Measurements from ENCODE around the gene NMNAT1. TPM values are rescaled to one million over a fixed set of nuclear protein-coding genes. Genes with fewer than 3 reads are reported as not detected.

The NMNAT1 gene
- total RNA-seq, 2 donors from 2014 or later, result 5.4 to 7.9 TPM

GRCh38 chr1:9989773-9990172 is 46.5 kb downstream of the NMNAT1 start:
- H3K27me3 ChIP-seq (ENCODE audit: control insufficient read depth, insufficient read depth, low read length, poor library complexity, severe bottlenecking), result no peaks in the 10 kb centered on the region
- no peak for TF ChIP-seq CTCF (conservative IDR thresholded peaks at IDR 0.05)
- H3K36me3 Mint-ChIP-seq (ENCODE audit: low read depth), result no peaks in the 10 kb centered on the region
- H3K9ac ChIP-seq (ENCODE audit: extremely low read depth, low read length, poor library complexity, severe bottlenecking), result no peak overlapping the region
- H3K4me1 ChIP-seq (ENCODE audit: control insufficient read depth, insufficient read depth, low read length), result no peaks in the 10 kb centered on the region
- no peak overlapping the region for H3K4me3 ChIP-seq (ENCODE audit: low read length)
- no peaks in the 10 kb centered on the region for H3K36me3 ChIP-seq (ENCODE audit: control insufficient read depth, insufficient read depth, low read length)
- H3K27ac Mint-ChIP-seq, result no peak overlapping the region
- no peaks in the 10 kb centered on the region for H3K9me3 ChIP-seq (ENCODE audit: control insufficient read depth, low read length)
- no peak overlapping the region for H3K4me3 Mint-ChIP-seq
- no peak for DNase-seq
- no peak overlapping the region for H3K27ac ChIP-seq (ENCODE audit: low read depth, low read length)
- 87 to 93% methylated on average over 4 to 5 of the region's 5 CpGs for WGBS, 2 experiments (ENCODE audit: insufficient coverage in 1 of 2, insufficient read length in 1 of 2)
- H3K9me3 Mint-ChIP-seq, result no peaks in the 10 kb centered on the region
- H3K27me3 Mint-ChIP-seq (ENCODE audit: insufficient read depth), result peaks cover 6% of the 10 kb centered on the region
- no peaks in the 10 kb centered on the region for H3K4me1 Mint-ChIP-seq

DNA sequence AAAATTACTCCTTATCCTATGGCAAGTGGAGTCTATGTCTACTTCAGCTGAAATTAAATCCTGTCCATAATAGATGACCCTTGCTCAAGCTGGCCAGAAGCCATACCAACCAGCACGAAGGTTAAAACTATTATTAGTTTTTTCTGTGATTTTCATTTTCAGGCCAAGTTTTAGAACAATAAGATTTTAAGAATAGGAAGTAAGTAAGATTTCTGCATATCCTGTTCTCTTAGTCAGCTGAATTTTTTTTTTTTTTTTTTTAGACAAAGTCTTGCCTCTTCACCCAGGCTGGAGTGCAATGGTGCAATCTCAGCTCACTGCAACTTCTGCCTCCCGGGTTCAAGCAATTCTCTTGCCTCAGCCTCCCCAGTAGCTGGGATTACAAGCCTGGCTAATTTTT is 47.7 kb downstream of the NMNAT1 start:
- H3K27ac ChIP-seq (ENCODE audit: low read depth, low read length), result no peak overlapping the region
- H3K4me1 ChIP-seq (ENCODE audit: control insufficient read depth, insufficient read depth, low read length), result no peaks in the 10 kb centered on the region
- no peak for DNase-seq
- no peak overlapping the region for H3K4me3 ChIP-seq (ENCODE audit: low read length)
- Mint-ChIP-seq H3K4me1 (no peaks in the 10 kb centered on the region), H3K27me3 (ENCODE audit: insufficient read depth) (peaks cover 10% of the 10 kb centered on the region), H3K36me3 (ENCODE audit: low read depth) (no peaks in the 10 kb centered on the region), H3K4me3 (no peak overlapping the region), H3K27ac (no peak overlapping the region), H3K9me3 (no peaks in the 10 kb centered on the region)
- no peaks in the 10 kb centered on the region for H3K36me3 ChIP-seq (ENCODE audit: control insufficient read depth, insufficient read depth, low read length)
- H3K27me3 ChIP-seq (ENCODE audit: control insufficient read depth, insufficient read depth, low read length, poor library complexity, severe bottlenecking), result peaks cover 3% of the 10 kb centered on the region
- WGBS, 2 experiments (ENCODE audit: insufficient coverage in 1 of 2, insufficient read length in 1 of 2), result 90 to 100% methylated on average over 1 to 2 of the region's 2 CpGs
- no peaks in the 10 kb centered on the region for H3K9me3 ChIP-seq (ENCODE audit: control insufficient read depth, low read length)
- no peak overlapping the region for H3K9ac ChIP-seq (ENCODE audit: extremely low read depth, low read length, poor library complexity, severe bottlenecking)
- TF ChIP-seq CTCF (conservative IDR thresholded peaks at IDR 0.05), result no peak

DNA sequence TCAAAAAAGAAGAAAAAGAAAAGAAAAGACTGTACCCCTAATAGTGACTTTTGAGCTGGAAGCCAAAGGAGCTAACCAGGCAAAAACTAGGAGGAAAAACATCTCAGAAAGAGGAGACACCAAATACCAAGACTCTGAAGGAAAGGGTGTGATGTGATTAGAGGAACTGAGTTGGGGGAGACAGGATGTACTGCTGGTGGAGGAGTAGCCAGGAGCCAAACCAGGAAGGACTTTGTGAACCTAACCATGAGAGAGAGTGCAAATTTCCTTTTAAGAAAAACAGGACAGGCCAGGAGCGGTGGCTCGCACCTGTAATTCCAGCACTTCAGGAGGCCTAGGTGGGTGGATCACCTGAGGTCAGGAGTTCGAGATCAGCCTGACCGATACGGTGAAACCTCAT is 49.6 kb downstream of the NMNAT1 start:
- WGBS, 2 experiments (ENCODE audit: insufficient coverage in 1 of 2, insufficient read length in 1 of 2), result 92 to 95% methylated on average over 5 of the region's 5 CpGs
- Mint-ChIP-seq H3K27me3 (ENCODE audit: insufficient read depth) (peaks cover 24% of the 10 kb centered on the region), H3K4me3 (no peak overlapping the region), H3K36me3 (ENCODE audit: low read depth) (no peaks in the 10 kb centered on the region), H3K4me1 (peaks cover 5% of the 10 kb centered on the region), H3K27ac (no peak overlapping the region), H3K9me3 (no peaks in the 10 kb centered on the region)
- peaks cover 23% of the 10 kb centered on the region for H3K27me3 ChIP-seq (ENCODE audit: control insufficient read depth, insufficient read depth, low read length, poor library complexity, severe bottlenecking)
- H3K36me3 ChIP-seq (ENCODE audit: control insufficient read depth, insufficient read depth, low read length), result no peaks in the 10 kb centered on the region
- H3K4me3 ChIP-seq (ENCODE audit: low read length), result no peak overlapping the region
- no peaks in the 10 kb centered on the region for H3K4me1 ChIP-seq (ENCODE audit: control insufficient read depth, insufficient read depth, low read length)
- no peak for TF ChIP-seq CTCF (conservative IDR thresholded peaks at IDR 0.05)
- H3K27ac ChIP-seq (ENCODE audit: low read depth, low read length), result no peak overlapping the region
- no peak overlapping the region for H3K9ac ChIP-seq (ENCODE audit: extremely low read depth, low read length, poor library complexity, severe bottlenecking)
- H3K9me3 ChIP-seq (ENCODE audit: control insufficient read depth, low read length), result no peaks in the 10 kb centered on the region
- no peak for DNase-seq

Measured in endodermal cell (in vitro differentiated cells).